Pancreas (tissue), 10 donors: Measurements from ENCODE around the gene EPN2. TPM values are rescaled to one million over a fixed set of nuclear protein-coding genes. Genes with fewer than 3 reads are reported as not detected.
A peak's percentile ranks its signal among the peaks of the same experiment; 100 is the strongest.
"Not testable (repeated sequence)": the region's sequence is repeated elsewhere in the genome, so short reads cannot be mapped to it uniquely, and the experiment has no call there.

Source experiments
- ATAC-seq, 4 donors: fragments of 200-7000 bp; cut with Tn5 transposase; one replicate each; pipeline versions ENCODE4 v1.8.0 to v1.9.1; 2020; ENCODE audit warnings: mild to moderate bottlenecking in 4 of 4, moderate library complexity in 4 of 4
- DNase-seq, 6 donors: peaks; one replicate each; pipeline ENCODE4 v3.0.0-alpha.2; 2020
- FAIRE-seq: peaks from 2 replicates; lab custom pipeline; 2012; peaks lifted over from hg19 to GRCh38; lab: Jason Lieb, UNC
- H3K27ac ChIP-seq, 4 donors: fragments of 200-600 bp; sonication (generic); 1 replicate in 3 of 4; 2 replicates in 1 of 4; pipeline versions ENCODE4 v1.5.0 to v1.8.0; 2020
- H3K27me3 ChIP-seq, 4 donors: fragments of 200-600 bp; one replicate each; pipeline ENCODE4 v1.8.0; 2021
- H3K36me3 ChIP-seq, 3 donors: fragments of 200-600 bp; sonication (generic) in 1 of 3; one replicate each; pipeline versions ENCODE4 v1.5.0 to v1.8.0; 2020 to 2021
- H3K4me1 ChIP-seq, 3 donors: fragments of 200-600 bp; one replicate each; pipeline ENCODE4 v1.8.0; 2021
- H3K4me3 ChIP-seq, 4 donors: fragments of 200-600 bp; sonication (generic) in 2 of 4; one replicate each; pipeline versions ENCODE4 v1.5.0 to v1.8.0; 2020 to 2021
- H3K9me3 ChIP-seq, 4 donors: fragments of 200-600 bp; one replicate each; pipeline ENCODE4 v1.8.0; 2021
- CTCF ChIP-seq, 4 donors: fragments of 200-600 bp; sonication (generic) in 3 of 4; IDR thresholded peaks; one replicate each; pipeline versions ENCODE4 v1.5.0 to v1.8.0; 2021; ENCODE audit warnings: antibody characterized with exemption in 4 of 4
- WGBS, 2 donors: extraction: QIAGEN DNeasy Blood & Tissue Kit; methylation state at CpG; one replicate each; pipeline ENCODE4 v1.1.7; 2013; 5-methylcytosine and 5-hydroxymethylcytosine counted together
- intact Hi-C, 3 donors: fragments of 100-400 bp; cut with DNase I; formaldehyde crosslinking; loops; one replicate each; pipeline versions ENCODE4 v1.11.1 to v1.14.2; 2022
- polyA plus RNA-seq, 2 donors: library from polyadenylated mRNA; stranded (reverse); fragments of 200-250 nt; gene quantifications; one replicate each; pipeline ENCODE4 v1.2.3, GENCODE V29; 2013
- total RNA-seq, 6 donors: library from RNA; stranded (reverse); fragmentation: NEBNext Ultra II Directional in 4 of 6; extraction: Animal tissue kit (Norgen Biotek cat#: 25700) in 4 of 6; gene quantifications; one replicate each; pipeline versions ENCODE4 v1.2.1 to v1.2.4, GENCODE V29; 2021 to 2023
- donor health status: healthy with polysubstance abuse.
- donor health status: DM: no; HTN: no; CAD: no; lungs with moderate emphysema.
- donor health status: DM: no; HTN: no; CAD: no.
- donor health status: control.
- donor health status: control.
- donor health status: Bipolar disorder and iron deficiency.
- donor health status: DM: yes; HTN: yes; CAD: no.
- donor health status: DM: no; HTN: no; CAD: no.
- donor health status: DM: no; HTN: no; CAD: no.
- donor health status: DM: yes; HTN: yes; CAD: no.

EPN2 gene
- total and polyA plus RNA-seq, 8 donors, result 13.4 to 29.4 (median 15.7) TPM

- no peaks in the 10 kb centered on the region for H3K27me3 ChIP-seq
- H3K9me3 ChIP-seq, result no peaks in the 10 kb centered on the region
- WGBS, 2 donors, result 84 to 85% methylated on average over 3 of the region's 3 CpGs
- peaks cover 0 to 11% (median 2%) of the 10 kb centered on the region in 3 donors for H3K4me1 ChIP-seq
- DNase-seq, result no peak
- peak in 1 of 4 donors; percentile 53 for ATAC-seq
- no peak for FAIRE-seq
- TF ChIP-seq CTCF (IDR thresholded peaks at IDR 0.05), result no peak
- intact Hi-C loops, result no loop called here
- H3K4me3 ChIP-seq, result no peak overlapping the region
- H3K36me3 ChIP-seq, result no peaks in the 10 kb centered on the region
- H3K27ac ChIP-seq, result no peak overlapping the region
Observed at GRCh38 chr17:19275457-19276127, 38.4 kb downstream of the EPN2 start.

GRCh38 chr17:19278284-19278683, 41.1 kb downstream of the EPN2 start:
- intact Hi-C loops, H3K27me3 ChIP-seq, DNase-seq, H3K4me1 ChIP-seq, FAIRE-seq, H3K9me3 ChIP-seq, H3K4me3 ChIP-seq, H3K36me3 ChIP-seq, ATAC-seq, H3K27ac ChIP-seq: not testable (repeated sequence)
- 90 to 92% methylated on average over 4 of the region's 4 CpGs for WGBS, 2 donors

- no peak overlapping the region for H3K27ac ChIP-seq
- peaks cover 0 to 4% (median 0%) of the 10 kb centered on the region in 3 donors for H3K4me1 ChIP-seq
- intact Hi-C loops, result no loop called here
- TF ChIP-seq CTCF (IDR thresholded peaks at IDR 0.05), result no peak
- no peak for ATAC-seq
- H3K4me3 ChIP-seq, result no peak overlapping the region
- 92 to 97% methylated on average over 6 of the region's 6 CpGs for WGBS, 2 donors
- no peaks in the 10 kb centered on the region for H3K36me3 ChIP-seq
- no peak for DNase-seq
- FAIRE-seq, result no peak
- H3K27me3 ChIP-seq, result no peaks in the 10 kb centered on the region
- no peaks in the 10 kb centered on the region for H3K9me3 ChIP-seq
Observed at GRCh38 chr17:19278729-19279128, 41.6 kb downstream of the EPN2 start.

GRCh38 chr17:19281161-19281560, 44.0 kb downstream of the EPN2 start:
- no peak overlapping the region for H3K27ac ChIP-seq
- 63 to 68% methylated on average over 3 of the region's 3 CpGs for WGBS, 2 donors

More at GRCh38 chr17:19281161-19281560, 44.0 kb downstream of the EPN2 start:
- Histone ChIP-seq H3K36me3 (no peaks in the 10 kb centered on the region), H3K27me3 (no peaks in the 10 kb centered on the region), H3K4me3 (no peak overlapping the region), H3K9me3 (no peaks in the 10 kb centered on the region), H3K4me1 (no peaks in the 10 kb centered on the region)
- DNase-seq (no peak), ATAC-seq (no peak), FAIRE-seq (no peak)
- no peak for TF ChIP-seq CTCF (IDR thresholded peaks at IDR 0.05)
- intact Hi-C loops, result no loop called here
